ENCODE results near the gene PITPNC1.

The PITPNC1 gene

DNA sequence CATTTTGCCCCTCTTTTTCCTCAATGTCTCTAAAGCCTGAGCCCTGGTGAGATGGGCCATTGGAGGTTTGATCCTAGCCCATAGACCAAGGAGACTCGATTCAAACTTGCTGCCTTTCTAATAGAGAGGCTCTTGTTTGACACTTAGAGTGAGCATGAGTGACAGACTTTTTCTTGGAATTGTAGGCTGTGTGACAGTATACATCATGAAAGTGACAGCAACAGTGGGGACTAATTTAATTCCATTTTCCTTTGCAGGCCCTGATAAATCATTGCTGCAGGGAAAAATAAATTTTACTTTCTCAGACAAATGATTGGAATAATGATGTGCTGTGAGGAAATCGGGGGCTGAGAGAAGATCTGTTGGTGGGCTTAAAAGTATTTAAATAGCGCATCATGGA is 171.6 kb downstream of the PITPNC1 start:
- no peak for DNase-seq (ENCODE audit: low read depth)

DNA sequence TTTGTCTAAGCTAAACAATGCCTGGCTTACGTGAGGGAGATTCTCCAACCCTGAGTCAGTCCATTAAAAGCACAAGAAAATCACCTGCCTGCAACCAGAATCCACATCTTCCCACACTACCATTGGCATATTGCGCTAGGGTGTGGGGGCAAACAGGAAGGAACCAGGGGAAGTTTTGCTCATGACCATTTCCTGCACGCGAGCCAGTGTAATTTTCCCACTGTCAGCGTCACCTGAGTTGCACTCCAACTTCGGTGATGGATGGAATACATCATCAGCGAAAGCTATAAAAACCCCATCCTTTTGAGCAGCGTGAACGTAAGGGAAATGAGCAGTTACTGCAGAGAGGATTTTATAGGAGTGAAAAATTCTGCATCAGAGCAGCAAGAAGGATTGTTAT is 172.7 kb downstream of the PITPNC1 start:
- DNase-seq (ENCODE audit: low read depth): no peak

DNA sequence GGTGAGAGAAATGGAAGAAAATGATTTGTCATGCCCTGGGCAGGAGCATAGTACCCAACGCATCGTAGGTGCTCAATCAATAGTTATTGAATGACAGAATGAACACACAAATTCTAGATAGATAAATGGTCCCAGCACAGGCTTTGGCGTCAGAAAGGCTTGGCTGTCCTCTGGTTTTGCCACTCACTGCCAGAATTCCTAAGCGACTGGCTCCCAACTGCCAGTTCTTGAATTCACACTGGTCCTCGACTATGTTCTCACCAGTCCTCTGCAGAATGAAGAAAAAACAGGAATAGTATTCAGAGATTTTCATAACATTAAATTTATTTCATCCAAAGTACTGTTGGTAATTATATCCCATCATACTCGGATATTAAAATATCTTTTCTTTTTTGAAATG is 177.6 kb downstream of the PITPNC1 start:
- no peak for DNase-seq (ENCODE audit: low read depth)

DNA sequence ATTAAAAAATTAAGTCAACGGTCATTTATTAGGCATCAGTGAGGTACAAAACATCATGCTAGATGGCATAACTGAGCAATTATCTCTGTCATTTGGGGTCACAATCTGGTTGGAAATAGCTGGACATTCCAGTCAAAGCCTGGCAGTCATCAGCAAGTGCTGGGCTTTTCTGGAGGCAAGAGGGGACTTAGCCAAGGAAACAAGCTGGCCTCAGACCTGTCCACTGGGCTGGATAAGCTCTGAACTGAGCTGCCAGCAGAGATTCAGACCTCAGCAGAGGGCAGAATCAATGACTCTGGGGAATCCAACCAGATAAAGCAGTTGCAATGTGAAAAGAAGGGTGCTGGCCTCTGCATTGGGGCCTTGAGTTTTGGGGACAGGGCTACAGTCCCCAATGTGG is 178.8 kb downstream of the PITPNC1 start:
- DNase-seq (ENCODE audit: low read depth): no peak

DNA sequence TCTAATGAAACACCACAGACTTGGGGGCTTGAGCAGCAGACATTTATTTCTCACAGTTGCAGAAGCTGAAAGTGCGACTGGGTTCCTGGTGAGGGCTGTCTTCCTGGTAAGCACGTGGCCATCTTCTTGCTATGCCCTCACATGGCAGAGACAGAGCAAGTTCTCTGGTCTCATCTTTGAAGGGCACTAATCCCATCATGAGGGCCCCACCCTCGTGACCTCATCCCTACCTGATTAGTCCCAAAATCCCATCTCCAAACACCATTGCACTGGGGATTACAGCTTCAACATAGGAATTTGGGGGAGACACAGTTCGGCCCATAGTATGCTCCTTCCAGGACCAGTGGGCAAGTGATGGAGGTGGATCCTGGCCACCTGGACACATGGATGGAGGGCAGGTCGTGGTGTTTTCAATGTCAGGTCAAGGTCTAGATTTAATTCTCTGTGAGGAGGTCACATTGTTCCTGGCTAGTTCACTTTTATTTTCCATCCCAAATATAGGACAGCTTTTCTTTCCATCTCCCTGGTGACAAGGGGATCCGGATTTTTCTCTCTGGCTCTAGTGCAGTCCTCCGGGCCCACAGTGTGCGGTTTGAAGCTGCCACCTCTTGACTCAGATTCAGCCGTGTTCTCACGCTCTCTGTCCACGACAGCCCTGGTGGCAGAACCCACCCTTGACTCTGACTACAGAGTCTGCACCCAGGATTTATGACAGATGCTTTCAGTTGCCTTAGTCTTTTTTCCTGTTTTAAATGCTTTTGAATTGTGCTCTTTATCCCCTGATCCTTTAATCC is 180.2 kb downstream of the PITPNC1 start:
- no peak for DNase-seq (ENCODE audit: low read depth)

DNA sequence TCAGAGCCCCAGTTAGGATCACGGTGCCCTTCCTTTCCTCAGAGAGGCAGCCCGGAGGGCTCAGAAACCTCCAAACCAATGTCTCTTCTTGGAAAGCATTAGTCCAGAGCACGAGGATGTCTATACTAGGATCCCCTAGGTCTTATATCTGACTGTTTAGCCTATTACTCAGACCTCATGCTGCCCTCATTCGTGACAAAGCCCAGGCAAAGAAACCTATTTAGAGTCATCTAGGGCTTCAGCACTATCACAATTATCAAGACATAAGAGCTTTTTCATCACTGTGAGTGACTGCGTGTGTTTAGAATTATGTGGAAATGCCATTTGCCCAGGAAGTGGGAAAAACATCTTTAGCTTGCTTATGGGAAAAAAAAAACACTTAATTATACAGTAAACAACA is 180.8 kb downstream of the PITPNC1 start:
- no peak for DNase-seq (ENCODE audit: low read depth)

DNA sequence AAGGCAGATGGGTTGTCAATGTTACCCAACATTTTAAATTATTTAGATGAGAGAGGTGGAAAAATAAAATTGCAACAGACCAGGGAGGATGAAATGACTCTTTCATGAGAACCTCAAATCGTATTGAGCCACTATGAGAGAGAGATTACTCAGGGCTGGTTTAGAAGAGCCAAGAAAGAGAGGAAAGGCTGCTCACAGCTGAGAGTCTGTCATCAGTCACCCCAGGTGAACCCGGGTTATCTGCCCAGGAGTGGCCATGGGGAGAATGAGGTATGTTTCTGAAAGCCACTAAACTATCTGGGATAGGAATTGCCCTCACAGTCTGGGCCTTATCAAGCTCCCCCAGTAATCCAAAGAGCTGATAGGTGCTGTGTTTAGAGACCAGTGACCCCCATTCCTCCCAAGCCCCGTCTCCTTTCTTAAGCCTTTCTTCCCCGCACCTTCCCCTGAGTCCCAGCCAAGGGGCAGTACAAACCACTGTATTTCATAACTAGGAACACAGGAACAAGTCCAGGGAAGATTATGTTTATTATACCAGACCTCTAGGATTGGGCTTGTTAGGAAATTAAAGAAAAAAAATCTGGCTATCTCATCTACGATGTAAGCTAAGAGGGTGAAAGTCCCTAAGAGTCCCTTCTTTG is 181.8 kb downstream of the PITPNC1 start:
- DNase-seq (ENCODE audit: low read depth): no peak

DNA sequence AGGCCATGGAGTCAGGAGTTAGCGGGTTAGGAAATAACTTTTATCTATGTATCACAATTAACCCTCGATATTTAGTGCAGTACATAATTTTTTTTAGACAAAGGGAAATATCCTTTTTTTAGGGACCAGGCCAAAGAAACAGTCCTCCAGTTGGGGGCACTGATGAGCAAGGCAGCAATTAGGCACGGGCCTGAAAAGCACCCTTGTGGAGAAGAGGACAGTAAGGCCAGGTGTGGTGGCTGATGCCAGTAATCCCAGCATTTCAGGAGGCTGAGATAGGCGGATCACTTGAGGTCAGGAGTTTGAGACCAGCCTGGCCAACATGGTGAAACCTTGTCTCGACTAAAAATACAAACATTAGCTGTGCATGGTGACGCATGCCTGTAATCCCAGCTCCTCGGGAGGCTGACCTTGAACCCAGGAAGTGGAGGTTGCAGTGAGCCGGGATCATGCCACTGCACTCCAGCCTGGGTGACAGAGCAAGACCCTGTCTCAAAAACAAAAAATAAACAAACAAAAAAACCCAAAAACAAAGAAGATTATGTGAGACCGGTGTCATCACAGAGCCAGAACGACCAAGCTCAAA is 182.4 kb downstream of the PITPNC1 start:
- DNase-seq (ENCODE audit: low read depth): no peak

DNA sequence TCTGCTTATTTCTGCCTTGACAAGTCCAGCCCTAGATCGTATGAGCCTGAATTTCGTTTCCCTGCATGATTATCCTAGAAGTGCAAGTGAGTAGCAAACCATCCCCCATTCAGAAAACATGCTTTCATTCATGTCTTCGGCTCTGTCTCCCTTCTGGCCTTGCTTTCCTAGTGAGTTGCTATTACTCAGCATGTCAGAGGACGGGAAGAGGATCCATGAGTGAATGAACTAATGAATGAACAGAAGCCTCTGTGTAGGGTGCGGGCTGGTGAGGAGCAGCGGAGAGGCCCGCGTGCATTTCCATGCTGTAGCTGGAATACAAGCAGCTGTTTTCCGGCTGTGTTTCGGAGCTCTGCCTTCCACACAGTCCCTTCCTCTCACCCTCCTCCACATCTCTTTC is 184.9 kb downstream of the PITPNC1 start:
- DNase-seq (ENCODE audit: low read depth): no peak

DNA sequence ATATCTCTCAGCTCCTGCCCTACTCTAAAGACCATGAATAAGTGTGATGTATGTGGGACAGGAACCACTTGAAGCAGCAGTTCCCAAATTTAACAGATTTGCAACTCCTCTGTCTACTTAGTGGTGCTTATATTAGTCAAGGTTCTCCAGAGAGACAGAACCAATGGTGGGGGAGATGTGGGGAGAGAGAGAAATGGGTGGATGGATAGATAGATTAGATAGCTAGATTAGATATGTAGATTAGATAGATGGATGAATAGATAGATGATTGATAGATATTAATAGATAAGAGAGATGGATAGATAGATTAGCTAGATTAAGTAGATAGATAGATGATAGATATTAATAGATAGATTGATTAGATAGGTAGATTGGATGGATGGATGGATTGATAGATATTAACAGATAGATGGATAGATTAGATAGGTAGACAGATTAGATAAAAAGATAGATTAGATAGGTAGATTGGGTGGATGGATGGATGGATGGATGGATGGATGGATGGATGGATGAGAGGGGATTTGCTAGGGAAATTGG is 186.7 kb downstream of the PITPNC1 start:
- DNase-seq (ENCODE audit: low read depth): no peak

DNA sequence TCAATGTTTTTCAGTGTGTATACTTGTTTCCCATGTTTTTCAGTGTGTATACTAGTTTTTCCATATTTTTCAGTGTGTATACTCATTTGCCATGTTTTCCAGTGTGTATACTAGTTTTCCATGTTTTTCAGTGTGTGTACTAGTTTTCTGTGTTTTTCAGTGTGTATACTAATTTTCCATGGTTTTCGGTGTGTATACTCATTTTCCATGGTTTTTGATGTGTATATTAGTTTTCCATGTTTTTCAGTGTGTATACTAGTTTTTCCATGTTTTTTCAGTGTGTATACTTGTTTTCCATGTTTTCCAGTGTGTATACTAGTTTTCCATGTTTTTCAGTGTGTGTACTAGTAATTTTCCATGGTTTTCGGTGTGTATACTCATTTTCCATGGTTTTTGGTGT is 188.0 kb downstream of the PITPNC1 start:
- DNase-seq (ENCODE audit: low read depth): no peak

DNA sequence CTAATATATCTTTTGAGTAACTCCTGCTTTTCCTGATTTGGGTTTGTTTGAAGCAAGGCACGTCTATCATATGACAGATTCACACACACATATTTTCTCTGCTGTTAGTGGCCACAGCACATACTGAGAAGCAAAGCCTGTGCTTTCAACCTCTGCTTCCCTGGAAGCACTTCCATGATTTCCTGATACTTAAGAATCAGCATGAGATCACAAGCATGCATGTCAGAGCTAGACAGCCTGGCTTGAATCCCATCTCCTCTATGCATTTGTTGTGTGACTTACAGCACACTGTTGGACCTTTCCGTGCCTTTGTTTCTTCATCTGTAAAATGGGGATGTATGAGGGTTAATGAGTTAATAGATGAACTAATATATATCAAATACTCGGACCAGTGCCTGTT is 189.6 kb downstream of the PITPNC1 start:
- DNase-seq (ENCODE audit: low read depth): no peak

DNA sequence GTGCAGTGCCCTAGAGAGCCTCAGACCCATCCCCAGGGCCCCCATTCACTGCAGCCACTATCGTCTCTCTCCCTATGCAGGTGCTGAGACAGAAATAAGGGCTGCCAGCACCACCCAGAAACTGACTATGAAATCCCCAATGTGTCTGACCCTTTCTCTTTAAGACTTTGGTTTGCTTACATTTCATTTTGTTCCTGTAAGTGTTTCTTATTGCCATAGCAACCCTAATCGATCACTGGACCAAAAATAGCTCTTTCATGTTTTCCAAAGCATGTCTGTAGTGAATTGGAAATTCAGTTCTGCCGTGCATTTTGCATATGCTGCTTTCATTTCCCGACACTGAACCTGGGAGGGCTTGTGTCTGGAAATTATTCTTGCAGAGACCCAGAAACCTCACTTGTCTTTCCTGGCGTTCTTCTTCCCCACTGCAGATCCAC is 192.0 kb downstream of the PITPNC1 start:
- no peak for DNase-seq (ENCODE audit: low read depth)

DNA sequence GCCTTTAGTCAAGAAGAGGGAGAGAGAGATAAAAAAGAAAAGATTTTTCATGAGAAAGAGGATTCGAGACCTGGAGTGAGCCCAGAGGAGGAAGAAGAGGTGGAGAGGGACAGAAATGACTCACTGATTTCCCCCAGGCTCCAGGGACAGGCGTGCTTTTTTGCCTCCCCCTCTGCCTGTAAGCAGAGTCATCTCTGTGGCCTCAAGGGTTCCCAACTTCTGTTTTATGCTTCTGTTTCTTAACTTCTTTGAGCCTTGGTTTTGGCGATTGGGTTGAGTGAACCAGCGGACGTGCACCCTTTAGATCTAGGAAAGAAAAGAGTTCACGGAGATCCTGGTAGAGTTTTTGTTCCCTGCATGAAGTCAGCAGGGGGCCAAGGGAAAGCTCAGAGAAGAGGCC is 192.8 kb downstream of the PITPNC1 start:
- DNase-seq (ENCODE audit: low read depth): no peak

DNA sequence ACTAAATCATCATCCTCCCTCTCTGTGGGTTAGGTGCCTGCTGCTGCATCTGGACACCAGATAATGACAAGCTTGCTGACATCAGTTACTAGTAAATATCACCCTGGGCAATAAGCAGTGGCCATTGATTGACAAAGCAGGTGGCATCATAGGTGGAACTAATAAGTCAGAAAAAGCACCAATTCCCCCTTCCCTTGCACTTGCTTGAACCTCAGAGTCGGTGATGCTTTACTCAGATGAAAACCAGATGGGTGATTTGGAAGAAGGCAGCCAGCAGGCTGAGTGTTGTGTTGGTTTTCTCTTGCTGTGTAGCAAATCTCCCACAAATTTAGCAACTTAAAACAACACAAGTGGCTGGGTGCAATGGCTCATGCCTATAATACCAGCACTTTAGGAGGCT is 193.7 kb downstream of the PITPNC1 start:
- no peak for DNase-seq (ENCODE audit: low read depth)

DNA sequence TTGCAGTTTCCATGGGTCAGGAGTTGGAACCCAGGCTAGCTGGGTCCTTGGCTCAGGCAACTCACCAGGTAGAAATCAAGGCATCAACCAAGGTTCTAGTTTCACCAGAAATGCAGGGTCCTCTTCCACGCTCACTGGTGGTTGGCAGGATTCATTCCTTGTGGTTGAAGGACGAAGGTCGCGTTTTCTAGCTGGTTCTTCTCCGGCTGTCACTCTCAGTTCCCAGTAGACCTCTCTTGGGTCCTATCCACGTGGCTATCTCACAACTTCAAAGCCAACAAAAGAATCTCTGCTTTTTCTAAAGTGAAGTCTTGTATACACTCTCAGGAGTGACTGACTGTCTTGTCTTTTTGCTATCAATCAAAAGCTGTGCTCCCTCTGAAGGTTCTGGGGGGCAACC is 194.4 kb downstream of the PITPNC1 start:
- DNase-seq (ENCODE audit: low read depth): no peak

DNA sequence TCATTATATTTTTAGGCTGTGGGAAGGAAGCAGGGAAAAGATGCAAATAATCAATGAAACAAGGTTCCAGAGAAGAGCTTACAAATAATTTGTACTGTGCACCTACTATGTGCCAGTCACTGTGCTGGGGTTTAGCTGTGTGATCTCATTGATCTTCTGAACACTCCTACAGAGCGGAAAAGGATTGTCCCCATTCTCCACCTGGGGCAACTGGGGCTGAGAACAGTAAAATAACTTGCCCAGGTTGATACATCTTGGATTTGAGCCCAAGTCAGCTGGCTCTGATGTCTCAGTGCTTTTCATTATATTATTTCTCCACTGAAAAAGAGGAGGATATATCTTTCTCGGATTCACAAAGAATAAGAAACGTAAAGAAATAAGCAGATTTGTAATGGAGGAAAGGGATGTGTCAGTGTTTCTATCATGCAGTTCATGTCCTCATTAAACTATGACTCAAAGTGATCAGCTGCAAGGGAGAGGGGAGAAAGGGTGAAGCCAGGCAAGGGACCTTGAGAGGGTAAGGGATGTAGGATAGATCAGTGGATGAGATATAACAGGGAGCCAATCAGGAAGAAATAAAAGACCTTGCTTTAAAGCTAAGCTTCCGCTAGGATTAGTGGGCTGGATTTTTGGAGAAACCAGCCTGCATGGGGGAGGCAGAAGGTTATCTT is 197.0 kb downstream of the PITPNC1 start:
- no peak for DNase-seq (ENCODE audit: low read depth)

DNA sequence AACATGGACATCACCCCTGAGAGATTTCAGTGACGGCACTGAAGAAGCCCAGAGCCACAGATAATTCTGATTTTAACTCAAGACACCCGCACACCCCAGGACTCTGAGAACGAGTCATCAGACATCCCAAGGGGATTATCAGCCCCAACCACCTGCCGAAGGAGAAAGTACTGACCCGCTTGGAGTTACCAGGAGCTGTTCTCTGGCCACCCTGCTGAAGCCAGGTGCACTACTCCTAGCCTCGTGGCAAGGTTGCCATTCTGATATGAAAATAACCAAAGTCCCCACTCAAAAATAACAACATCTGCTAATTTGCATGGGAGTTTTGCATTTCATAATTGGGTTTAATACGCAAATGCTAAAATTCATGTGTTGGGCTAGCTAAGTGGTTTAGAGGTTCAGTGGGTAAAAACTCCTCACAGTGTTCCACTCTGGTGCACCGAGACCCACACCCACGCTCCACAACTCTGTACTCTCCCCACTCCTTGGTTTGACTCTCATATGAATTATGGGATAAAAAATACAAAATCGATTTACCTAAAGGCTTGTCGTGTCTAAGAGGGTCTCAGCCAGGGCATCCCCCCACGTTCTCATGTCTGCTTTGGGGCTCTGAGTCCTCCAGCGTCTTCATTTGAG is 197.7 kb downstream of the PITPNC1 start:
- no peak for DNase-seq (ENCODE audit: low read depth)

DNA sequence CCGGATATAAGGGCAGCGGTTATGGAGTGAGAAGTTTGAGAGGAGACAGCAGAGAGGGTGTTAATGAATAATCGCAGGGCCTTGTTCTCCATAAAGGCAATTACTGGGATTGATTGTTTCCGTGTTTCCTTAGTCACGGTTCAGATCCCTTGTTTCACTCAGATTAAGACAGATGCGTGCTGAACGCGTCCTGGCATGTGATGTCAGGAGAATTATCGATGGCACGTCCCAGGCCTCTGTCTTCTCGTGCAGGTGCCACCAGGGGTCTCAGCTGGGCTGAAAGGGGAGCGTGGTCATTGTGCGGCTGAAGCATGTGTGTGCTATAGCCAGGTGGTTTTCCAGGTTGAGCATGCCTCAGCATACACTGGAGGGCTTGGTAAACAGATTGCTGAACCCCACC is 198.2 kb downstream of the PITPNC1 start:
- DNase-seq (ENCODE audit: low read depth): no peak

DNA sequence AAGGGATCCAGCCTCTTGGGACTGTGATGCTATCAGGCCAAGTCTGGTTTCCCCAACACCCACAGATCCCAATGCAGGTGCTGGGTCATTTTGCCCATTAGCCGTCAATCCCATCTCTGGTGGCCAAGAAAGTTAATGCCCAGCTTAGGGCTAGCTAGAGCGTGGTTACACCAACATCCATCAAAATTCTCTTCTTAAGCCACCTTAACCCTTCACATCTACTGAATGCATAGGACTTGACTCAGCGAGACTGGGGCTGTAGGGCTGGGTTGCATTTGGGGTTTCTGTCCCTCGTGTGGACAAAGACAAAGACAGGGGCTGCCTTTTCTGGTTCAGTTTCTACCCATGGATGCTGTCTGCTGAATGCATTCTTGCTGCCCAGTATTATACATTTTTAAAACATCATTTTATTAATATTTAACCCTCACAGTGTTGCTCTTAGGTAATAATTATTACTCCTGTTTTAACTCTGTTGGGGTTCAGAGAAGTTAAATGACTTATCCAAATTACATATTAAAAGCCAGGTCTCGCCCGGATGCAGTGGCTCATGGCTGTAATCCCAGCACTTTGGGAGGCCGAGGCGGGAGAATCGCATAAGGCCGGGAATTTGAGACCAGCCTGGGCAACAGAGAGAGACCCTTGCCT is 199.5 kb downstream of the PITPNC1 start:
- DNase-seq (ENCODE audit: low read depth): no peak

DNA sequence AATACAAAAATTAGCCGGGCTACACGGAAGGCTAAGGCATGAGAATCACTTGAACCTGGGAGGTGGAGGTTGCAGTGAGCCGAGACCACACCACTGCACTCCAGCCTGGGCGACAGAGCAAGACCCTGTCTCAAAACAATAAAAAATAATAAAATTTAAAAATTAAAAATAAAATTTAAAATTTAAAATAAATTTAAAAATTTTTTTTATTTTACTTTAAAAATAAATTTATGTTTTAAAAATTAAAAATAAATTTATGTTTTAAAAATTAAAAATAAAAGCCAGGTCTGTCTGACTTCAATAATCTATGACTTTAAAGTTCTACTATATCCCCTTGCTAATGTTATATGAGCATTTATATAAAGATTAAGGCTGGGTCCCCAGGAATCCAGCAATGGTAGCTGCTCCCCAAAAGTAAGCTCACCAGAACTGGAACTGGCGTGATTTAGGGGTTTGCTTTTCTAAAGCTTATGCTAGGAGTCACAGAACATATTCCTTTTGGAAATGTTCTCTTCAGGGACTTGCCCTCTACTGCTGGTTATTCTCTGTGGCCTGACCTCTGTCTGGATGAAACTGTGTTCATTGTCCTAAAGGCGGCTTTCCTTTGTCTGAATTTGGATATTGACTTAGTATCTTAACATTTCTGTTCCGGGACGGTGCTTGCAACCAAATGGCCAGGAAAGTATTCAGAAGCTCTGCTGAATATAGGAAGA is 200.5 kb downstream of the PITPNC1 start:
- no peak for DNase-seq (ENCODE audit: low read depth)

All from stimulated activated CD8-positive, alpha-beta memory T cell treated with anti-CD3 and anti-CD28 coated beads, Interleukin-15, amount 100 ng/mL, for 1 hour (primary cell).